HG03565 (cell line): Measurements from ENCODE around the gene SMG5.
A peak's percentile ranks its signal among the peaks of the same experiment; 100 is the strongest.

ENCODE experiments used
- ATAC-seq: cut with Tn5 transposase; IDR thresholded peaks from one replicate; pipeline ENCODE4 v1.9.1; 2021; ENCODE audit warnings: mild to moderate bottlenecking, moderate library complexity; ENCODE audit not compliant: unreplicated experiment

Gene SMG5

GRCh38 chr1:156281281-156281680, 1.3 kb downstream of the SMG5 start:
- ATAC-seq: peak; percentile 33

- no peak for ATAC-seq
Observed at GRCh38 chr1:156279837-156280236, 2.8 kb downstream of the SMG5 start.

GRCh38 chr1:156276966-156277381, 5.7 kb downstream of the SMG5 start:
- ATAC-seq: no peak

GRCh38 chr1:156276532-156276931, 6.1 kb downstream of the SMG5 start:
- no peak for ATAC-seq

GRCh38 chr1:156270314-156270713, 12.3 kb downstream of the SMG5 start:
- no peak for ATAC-seq

GRCh38 chr1:156268336-156268735, 14.3 kb downstream of the SMG5 start:
- no peak for ATAC-seq

- no peak for ATAC-seq
Observed at GRCh38 chr1:156266051-156266450, 16.6 kb downstream of the SMG5 start.

GRCh38 chr1:156263288-156263655, 19.4 kb downstream of the SMG5 start:
- ATAC-seq: no peak

GRCh38 chr1:156262461-156263287, 20.0 kb downstream of the SMG5 start:
- no peak for ATAC-seq

GRCh38 chr1:156260896-156261295, 21.7 kb downstream of the SMG5 start:
- ATAC-seq: no peak

- ATAC-seq: no peak
Observed at GRCh38 chr1:156259805-156260204, 22.8 kb downstream of the SMG5 start.

- ATAC-seq: no peak
Observed at GRCh38 chr1:156258859-156259258, 23.8 kb downstream of the SMG5 start.

GRCh38 chr1:156257711-156258110, 24.9 kb downstream of the SMG5 start:
- ATAC-seq: no peak

- ATAC-seq: no peak
Observed at GRCh38 chr1:156253634-156254033, 29.0 kb downstream of the SMG5 start.

- no peak for ATAC-seq
Observed at GRCh38 chr1:156251527-156251926, 31.1 kb downstream of the SMG5 start.

GRCh38 chr1:156249593-156249992, 33.0 kb downstream of the SMG5 start:
- ATAC-seq: no peak

GRCh38 chr1:156248323-156248683, 34.3 kb downstream of the SMG5 start:
- no peak for ATAC-seq

- no peak for ATAC-seq
Observed at GRCh38 chr1:156247460-156248322, 34.9 kb downstream of the SMG5 start, which contains the start of gene PAQR6. Gene PAQR6 (minus strand): TSS chr1:156248056. CDS start chr1:156246731, 1,325 bp downstream.

- no peak for ATAC-seq
Observed at GRCh38 chr1:156246781-156247459, 35.7 kb downstream of the SMG5 start.

- no peak for ATAC-seq
Observed at GRCh38 chr1:156246241-156246780, 36.3 kb downstream of the SMG5 start.
